ENCODE results near the gene NOX4. TPM values are rescaled to one million over a fixed set of nuclear protein-coding genes. Genes with fewer than 3 reads are reported as not detected.

The NOX4 gene
- total RNA-seq, 1 experiment from 2014 or later: 3.0 TPM

GRCh38 chr11:89500336-89500735 lies 9.2 kb upstream of the NOX4 start:
- Mint-ChIP-seq H3K4me1 (peaks cover 21 to 36% of the 10 kb centered on the region in 2 experiments), H3K27me3 (ENCODE audit: low read depth) (no peaks in the 10 kb centered on the region), H3K27ac (no peak overlapping the region), H3K4me3 (no peak overlapping the region), H3K36me3 (ENCODE audit: insufficient read depth in 1 of 3, low read depth in 3 of 3) (no peaks in the 10 kb centered on the region), H3K9me3 (no peaks in the 10 kb centered on the region)
- Histone ChIP-seq H3K56ac (ENCODE audit: insufficient read length, low read depth, low read length) (no peak overlapping the region), H4K8ac (replicated peaks; ENCODE audit: insufficient read length, low read depth, low read length) (no peak overlapping the region), H3K27me3 (ENCODE audit: insufficient read depth, low read length) (no peaks in the 10 kb centered on the region), H3K23me2 (ENCODE audit: insufficient read length, low read depth, low read length, poor library complexity, severe bottlenecking) (no peaks in the 10 kb centered on the region), H3K23ac (ENCODE audit: insufficient read length, low read depth, low read length) (no peak overlapping the region), H2AK5ac (ENCODE audit: insufficient read length, low read length) (no peak overlapping the region), H2BK15ac (ENCODE audit: low read depth, low read length) (no peak overlapping the region), H3K4me2 (ENCODE audit: insufficient read depth, insufficient read length, low read length) (no peak overlapping the region), H3K9ac (ENCODE audit: extremely low read depth, insufficient read length, low read length) (no peak overlapping the region), H4K20me1 (ENCODE audit: control insufficient read depth, insufficient read depth, insufficient read length) (no peaks in the 10 kb centered on the region), H3K79me1 (ENCODE audit: insufficient read depth, low read depth, low read length, poor library complexity, severe bottlenecking) (no peaks in the 10 kb centered on the region), H2BK5ac (ENCODE audit: insufficient read length, low read length) (no peak overlapping the region), H4K91ac (ENCODE audit: insufficient read length, low read depth, low read length) (no peak overlapping the region), H3K18ac (ENCODE audit: insufficient read length, low read depth, low read length) (no peak overlapping the region), H3K9me3 (ENCODE audit: control insufficient read depth, low read depth, low read length) (no peaks in the 10 kb centered on the region), H4K5ac (ENCODE audit: insufficient read length, low read depth, low read length) (no peak overlapping the region), H3K79me2 (ENCODE audit: insufficient read depth, low read length) (no peaks in the 10 kb centered on the region), H3K4ac (ENCODE audit: low read depth, low read length) (no peak overlapping the region), H3K14ac (ENCODE audit: insufficient read depth, low read length) (no peak overlapping the region), H2BK20ac (ENCODE audit: low read depth, low read length, poor library complexity, severe bottlenecking) (no peak overlapping the region), H3K4me1 (ENCODE audit: insufficient read depth, low read length) (no peaks in the 10 kb centered on the region; the same call in 1 of the 2 replicates), H2BK120ac (ENCODE audit: low read depth, low read length, poor library complexity, severe bottlenecking) (no peak overlapping the region), H2BK12ac (ENCODE audit: insufficient read length, low read depth, low read length) (no peak overlapping the region), H2AFZ (ENCODE audit: low read length) (no peak overlapping the region), H3T11ph (ENCODE audit: low read length) (no peak overlapping the region), H3K27ac (ENCODE audit: insufficient read length, low read depth, low read length) (no peak overlapping the region)
- TF ChIP-seq, protein P1, sequence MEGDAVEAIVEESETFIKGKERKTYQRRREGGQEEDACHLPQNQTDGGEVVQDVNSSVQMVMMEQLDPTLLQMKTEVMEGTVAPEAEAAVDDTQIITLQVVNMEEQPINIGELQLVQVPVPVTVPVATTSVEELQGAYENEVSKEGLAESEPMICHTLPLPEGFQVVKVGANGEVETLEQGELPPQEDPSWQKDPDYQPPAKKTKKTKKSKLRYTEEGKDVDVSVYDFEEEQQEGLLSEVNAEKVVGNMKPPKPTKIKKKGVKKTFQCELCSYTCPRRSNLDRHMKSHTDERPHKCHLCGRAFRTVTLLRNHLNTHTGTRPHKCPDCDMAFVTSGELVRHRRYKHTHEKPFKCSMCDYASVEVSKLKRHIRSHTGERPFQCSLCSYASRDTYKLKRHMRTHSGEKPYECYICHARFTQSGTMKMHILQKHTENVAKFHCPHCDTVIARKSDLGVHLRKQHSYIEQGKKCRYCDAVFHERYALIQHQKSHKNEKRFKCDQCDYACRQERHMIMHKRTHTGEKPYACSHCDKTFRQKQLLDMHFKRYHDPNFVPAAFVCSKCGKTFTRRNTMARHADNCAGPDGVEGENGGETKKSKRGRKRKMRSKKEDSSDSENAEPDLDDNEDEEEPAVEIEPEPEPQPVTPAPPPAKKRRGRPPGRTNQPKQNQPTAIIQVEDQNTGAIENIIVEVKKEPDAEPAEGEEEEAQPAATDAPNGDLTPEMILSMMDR (conservative IDR thresholded peaks at IDR 0.05): no peak
- DNase-seq: no peak
